GM12873 (cell line): Measurements from ENCODE around the gene DSCAML1.

Experiments used
- TF ChIP-seq, protein P1 (sequence below): IDR thresholded peaks from 2 replicates; pipeline ENCODE4 v1.5.1; 2012; ENCODE audit warnings: low read depth, mild to moderate bottlenecking, moderate library complexity, low read length, control low read depth; ENCODE audit not compliant: insufficient read depth; ENCODE audit errors: missing control alignments

Gene DSCAML1

DNA sequence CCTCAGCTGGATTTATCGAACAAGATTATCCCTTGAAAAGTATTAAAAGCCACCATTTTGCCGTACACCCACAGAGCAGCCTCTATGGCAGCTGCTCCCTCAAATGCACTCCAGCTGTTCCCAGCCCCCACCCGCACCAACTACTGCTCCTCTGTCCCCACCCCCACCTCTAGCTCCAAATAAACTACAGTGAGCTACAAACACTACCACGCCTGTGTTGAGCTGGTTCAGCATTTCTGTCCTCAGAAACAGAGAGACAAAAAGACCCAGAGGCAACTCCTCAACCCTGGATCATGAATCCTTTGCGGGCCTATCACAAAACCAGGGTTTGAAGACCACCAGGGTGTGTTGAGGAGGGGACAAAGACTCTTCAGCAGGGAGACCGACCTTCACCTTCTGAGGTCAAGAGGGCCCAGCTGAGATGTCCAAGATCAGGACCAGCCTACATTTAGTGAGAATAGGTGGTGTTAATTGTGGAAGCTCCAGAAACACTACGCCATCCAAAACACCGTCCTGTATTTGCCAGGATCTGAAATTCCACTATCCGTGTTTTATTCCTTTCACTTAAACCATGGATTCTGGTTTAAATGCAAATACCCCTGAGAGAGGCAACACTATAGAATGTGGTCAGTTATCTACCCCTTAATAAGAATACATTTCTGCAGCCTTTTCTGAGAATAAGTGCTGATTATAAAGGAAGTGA lies 195.9 kb downstream of the DSCAML1 start:
- TF ChIP-seq, protein P1, sequence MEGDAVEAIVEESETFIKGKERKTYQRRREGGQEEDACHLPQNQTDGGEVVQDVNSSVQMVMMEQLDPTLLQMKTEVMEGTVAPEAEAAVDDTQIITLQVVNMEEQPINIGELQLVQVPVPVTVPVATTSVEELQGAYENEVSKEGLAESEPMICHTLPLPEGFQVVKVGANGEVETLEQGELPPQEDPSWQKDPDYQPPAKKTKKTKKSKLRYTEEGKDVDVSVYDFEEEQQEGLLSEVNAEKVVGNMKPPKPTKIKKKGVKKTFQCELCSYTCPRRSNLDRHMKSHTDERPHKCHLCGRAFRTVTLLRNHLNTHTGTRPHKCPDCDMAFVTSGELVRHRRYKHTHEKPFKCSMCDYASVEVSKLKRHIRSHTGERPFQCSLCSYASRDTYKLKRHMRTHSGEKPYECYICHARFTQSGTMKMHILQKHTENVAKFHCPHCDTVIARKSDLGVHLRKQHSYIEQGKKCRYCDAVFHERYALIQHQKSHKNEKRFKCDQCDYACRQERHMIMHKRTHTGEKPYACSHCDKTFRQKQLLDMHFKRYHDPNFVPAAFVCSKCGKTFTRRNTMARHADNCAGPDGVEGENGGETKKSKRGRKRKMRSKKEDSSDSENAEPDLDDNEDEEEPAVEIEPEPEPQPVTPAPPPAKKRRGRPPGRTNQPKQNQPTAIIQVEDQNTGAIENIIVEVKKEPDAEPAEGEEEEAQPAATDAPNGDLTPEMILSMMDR: no peak

DNA sequence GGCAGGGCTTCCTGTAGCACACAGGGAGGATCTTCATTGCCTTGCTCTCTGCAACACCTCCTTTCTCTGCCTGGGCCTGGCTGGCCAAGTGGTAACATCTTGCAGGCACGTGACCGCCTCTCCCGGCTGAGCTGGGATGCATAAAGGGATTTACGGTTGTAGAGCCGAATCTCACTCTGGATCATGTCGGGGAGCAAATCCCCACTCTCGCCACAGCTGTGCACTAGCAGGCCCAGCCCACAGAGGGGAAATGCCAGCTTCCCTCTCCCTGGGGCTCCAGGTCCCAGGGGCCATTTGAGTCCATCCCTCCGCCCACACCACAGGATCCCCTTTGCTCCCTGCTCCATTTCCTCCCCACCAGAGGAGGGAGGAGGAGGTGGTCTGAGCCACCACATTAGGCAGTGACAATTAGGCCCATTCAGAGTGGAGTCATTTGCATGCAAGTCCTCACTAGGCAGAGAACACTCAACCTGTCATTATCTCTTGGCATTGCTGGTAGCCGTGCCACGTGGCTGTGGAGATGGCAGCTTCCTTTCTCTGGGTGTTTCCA lies 196.7 kb downstream of the DSCAML1 start:
- TF ChIP-seq, protein P1: no peak

DNA sequence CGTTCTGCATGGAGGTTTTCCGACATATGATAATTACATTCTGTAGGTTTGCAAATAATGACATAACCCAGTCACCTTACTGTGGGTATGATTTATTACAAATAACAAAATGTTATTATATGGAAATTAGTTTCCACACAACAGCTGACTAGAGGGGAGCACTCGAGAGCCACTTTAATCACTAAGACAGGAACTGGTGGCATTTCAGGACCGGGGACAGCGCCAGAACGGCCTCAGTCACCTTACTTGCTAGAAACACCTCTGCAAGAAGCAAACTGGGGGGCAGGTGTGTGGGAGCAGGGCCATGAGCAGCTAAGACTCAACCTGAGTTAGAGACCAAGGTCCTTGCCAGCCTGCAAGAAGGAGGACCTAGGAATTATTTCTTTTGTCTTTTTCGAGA lies 199.9 kb downstream of the DSCAML1 start:
- TF ChIP-seq, protein P1: no peak

DNA sequence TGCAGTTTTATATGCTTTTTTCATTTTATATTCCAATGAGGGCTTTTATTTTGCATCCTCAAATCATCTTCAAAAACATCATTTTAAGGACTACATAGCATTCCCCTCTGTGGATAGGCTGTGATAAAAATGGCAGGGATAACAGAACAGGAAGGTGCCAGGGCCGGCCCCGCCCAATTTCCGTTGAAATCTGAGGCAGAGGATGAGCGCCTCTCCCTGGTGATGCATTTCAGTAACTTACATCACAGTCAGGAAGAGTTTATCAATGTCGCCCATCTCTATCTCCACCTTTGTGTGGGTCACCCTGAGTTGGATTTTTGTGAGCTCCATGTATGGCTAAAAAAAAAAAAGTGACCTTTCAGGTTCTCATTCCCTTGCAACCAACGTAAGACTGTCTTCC lies 201.6 kb downstream of the DSCAML1 start:
- TF ChIP-seq, protein P1: peak; percentile 12

DNA sequence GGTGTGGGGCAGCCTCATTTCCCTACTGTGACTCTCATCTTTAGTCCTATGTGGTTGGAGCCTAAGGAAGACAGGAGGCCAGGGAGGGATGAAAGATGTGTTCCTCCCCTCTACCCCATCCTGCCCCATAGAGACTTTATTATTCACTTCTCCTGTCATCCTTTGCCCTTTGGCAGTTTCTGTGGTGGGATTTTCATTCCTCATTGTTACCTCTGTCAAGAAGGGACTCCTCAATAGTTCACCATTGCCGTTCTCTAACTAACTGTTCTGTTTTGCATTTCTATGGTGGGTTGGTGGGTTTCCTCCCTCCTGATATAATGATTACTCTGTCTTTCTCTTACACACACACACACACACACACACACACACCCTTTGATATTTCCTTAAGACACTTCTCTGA lies 202.3 kb downstream of the DSCAML1 start:
- TF ChIP-seq, protein P1: no peak

DNA sequence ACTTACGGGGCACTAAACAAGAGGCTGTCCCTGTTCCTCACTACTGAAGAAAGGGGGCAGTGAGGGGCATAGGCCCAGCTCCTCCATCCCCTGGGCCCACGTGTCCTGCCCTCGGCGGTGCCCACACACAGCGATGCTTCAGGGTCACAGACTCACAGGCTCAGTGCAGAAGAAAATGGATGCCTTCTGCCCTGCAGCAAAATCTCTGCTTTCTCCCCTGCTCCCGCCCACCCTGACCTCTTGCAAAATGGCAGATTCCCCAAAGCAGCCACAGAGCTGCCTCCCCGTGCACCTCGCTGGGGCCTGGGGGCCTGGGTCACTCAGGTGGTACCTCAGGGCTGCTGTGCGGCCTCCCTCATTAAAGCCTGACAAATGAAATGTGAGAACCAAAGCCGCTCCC lies 204.0 kb downstream of the DSCAML1 start:
- TF ChIP-seq, protein P1: no peak

DNA sequence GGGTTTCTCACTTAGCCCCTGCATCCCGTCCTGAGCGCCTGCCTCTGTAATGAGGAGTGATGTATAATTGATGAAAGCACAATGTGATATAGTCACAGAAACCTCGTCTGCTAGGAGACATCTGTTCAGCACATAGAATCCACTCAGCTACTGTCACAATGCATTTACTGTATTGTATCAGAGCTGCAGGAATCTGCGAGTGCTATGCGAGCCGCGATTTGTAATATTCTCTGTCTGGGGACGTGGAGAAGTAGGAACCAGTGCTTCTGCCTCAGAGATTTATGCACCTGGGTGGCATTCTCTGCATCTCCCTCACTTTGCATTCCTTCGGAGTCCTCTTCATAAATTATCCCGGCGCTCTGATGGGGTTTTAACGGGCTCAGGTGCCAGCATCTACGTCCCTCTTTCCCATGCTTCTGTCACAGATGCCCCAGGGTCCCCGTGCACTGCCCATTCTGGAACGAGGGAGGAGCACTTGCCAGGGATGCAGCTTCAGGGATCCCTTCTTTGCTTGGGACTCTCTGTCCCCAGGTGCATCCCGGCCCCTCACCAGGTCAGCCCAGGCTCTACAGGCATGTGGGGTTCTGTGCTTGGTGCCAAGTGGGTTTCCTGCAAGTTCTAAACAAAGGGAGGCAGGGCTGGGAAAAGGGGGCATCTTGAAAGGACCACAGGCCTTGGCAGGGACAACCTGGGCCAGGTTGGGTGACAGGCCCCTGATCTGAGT lies 205.5 kb downstream of the DSCAML1 start:
- TF ChIP-seq, protein P1: no peak
